OCI-LY1 (cell line): ENCODE results near the gene SERPINA3.

Experiments
- EZH2 ChIP-seq: fragments of 200-600 bp; sonication (generic), shearing (Covaris generic); IDR thresholded peaks from 2 replicates; pipeline ENCODE4 v1.8.0; 2017; ENCODE audit warnings: borderline replicate concordance, mixed run types, mild to moderate bottlenecking, antibody characterized with exemption, low read length, moderate library complexity, mixed read lengths
- TF ChIP-seq, protein P1 (sequence below): fragments of 200-600 bp; sonication (generic), shearing (Covaris generic); IDR thresholded peaks from 2 replicates; pipeline ENCODE4 v1.5.1; 2017; ENCODE audit warnings: mild to moderate bottlenecking, antibody characterized with exemption, low read length, moderate library complexity, mixed read lengths

DNA sequence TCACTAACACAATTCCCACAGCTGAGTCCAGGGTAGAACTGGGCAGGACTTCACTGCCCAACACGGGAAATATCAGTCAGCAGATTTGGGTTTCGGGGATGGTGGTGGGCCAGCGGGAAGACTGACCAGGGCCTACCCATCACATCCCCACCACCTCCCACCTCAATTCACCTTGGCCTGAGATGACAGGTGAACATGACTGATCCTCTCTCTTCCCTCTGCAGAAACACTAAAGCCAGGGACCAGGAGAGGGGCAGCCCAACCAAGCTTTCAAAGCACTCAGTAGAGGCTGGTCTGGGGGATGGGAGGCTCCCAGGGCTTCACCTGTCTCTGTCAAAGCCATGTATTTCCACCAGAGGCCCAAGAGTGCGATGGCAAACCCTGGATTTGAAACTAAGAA is 28.6 kb upstream of the SERPINA3 start:
- TF ChIP-seq EZH2 = no peak
- TF ChIP-seq, protein P1, sequence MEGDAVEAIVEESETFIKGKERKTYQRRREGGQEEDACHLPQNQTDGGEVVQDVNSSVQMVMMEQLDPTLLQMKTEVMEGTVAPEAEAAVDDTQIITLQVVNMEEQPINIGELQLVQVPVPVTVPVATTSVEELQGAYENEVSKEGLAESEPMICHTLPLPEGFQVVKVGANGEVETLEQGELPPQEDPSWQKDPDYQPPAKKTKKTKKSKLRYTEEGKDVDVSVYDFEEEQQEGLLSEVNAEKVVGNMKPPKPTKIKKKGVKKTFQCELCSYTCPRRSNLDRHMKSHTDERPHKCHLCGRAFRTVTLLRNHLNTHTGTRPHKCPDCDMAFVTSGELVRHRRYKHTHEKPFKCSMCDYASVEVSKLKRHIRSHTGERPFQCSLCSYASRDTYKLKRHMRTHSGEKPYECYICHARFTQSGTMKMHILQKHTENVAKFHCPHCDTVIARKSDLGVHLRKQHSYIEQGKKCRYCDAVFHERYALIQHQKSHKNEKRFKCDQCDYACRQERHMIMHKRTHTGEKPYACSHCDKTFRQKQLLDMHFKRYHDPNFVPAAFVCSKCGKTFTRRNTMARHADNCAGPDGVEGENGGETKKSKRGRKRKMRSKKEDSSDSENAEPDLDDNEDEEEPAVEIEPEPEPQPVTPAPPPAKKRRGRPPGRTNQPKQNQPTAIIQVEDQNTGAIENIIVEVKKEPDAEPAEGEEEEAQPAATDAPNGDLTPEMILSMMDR = no peak
